NOMO-1 (cell line): ENCODE data around the gene PUM2.
A peak's percentile ranks its signal among the peaks of the same experiment; 100 is the strongest.

ENCODE experiments used
- DNase-seq, 2 experiments: peaks; one replicate each; lab custom pipeline; 2025; ENCODE audit not compliant: unreplicated experiment in 2 of 2; lab: John Stamatoyannopoulos, UW

PUM2 gene

DNA sequence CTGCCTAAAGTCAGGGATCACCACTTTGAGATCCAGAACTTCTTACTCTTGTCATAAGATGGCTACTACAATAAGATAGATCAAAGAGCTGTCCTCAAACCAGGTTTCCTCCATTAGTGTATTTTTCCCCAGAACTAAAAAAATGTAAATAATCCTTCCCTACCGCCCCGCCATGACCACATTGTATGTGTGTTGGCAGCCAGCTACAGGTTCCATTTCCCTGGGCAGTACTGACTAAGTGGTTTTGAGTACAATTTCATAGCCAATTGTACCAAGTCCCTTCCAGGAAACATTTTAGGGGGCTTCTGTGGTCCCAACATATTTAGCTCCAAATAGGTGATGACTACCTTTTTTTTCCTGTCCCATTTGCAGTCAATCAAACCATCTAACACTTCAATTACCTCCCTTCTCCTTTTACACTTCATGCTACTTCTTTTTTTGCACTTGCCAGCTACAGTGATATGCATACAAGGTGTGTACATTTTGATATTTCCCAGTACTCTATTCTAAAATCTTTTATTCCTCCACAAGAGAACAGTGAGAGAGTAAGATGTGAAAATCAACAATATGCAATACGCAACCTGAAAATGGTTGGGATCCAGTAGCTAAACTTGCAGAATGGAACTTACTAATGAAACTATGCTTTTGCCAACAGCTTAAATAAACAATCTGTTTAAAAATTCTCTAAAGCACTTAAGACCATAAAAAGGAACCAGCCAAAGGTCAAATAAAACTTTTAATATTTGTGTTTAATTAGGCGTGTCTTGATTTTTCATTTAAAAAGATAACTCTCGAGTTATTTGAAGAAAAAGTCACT, 3.9 kb downstream of the PUM2 start:
- no peak for DNase-seq

DNA sequence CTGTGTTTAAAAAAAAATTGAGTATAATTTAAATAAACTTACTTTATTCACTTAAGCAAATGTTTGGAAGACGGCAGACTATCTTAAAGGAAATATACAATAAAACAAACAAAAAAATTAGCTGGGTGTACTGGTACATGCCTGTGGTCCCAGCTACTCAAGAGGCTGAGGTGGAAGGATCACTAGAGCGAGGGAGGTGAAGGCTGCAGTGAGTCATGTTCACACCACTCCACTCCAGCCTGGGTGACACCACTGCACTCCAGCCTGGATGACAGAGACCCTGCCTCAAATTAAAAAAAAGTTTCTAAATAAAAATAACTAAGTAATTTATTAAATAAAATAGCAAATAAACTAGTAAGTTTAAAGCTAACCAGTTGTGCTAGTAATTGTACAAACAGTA, 7.5 kb downstream of the PUM2 start:
- no peak for DNase-seq

DNA sequence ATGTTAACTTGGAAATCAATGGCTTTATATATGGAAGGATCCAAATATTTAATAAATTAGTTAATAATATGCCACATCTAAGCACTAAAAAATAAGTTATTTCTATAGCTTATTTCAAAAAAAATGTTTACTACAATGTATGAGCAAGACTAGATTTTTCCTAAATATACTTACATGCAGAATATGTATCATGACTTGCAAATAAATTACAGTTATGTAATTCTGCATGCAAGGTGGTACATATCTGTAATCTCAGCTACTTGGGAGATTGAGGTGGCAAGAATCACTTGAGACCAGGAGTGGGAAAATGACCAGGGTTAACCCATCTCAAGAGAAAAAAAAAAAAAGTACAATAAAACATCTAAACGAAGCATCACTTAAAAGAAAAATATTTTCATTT, 11.6 kb downstream of the PUM2 start:
- no peak for DNase-seq

DNA sequence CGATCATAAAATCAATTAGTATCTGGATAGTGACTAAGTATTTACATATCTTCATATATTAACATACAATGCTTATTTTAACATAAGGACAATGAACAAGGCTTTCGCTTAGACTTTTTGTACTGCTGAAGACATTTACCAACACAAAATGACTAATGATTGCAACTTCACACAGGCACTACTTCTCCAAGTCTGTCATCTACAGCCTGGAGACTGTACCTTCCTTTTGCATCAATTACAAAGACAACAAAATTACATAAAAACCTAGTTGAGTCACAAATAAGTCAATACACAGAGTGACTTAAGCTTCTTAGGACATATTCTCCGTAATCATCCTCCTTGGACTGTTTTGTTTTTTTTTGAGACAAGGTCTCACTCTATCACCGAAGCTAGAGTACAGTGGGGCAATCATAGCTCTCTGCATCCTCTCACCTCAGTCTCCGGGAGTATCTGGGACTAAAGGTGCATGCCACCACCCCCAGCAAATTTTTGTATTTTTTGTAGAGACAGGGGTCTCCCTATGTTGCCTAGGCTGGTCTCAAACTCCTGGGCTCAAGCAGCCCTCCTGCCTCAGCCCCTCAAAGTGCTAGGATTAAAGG, 15.9 kb downstream of the PUM2 start:
- no peak for DNase-seq

DNA sequence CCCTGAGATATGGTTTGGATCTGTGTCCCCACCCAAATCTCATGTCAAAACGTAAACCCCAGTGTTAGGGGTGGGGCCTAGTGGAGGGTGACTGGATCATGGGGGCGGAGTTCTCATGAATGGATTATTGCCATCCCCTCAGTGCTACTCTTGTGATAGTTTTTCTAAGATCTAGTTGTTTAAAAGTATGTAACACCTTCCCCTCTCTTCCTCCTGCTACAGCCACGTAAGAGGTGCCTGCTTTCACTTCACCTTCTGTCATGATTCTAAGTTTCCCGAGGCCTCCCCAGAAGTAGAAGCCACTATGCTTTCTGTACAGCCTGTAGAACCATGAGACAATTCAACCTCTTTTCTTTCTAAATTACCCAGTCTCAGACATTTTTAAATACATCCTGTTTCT, 16.9 kb downstream of the PUM2 start:
- no peak for DNase-seq

DNA sequence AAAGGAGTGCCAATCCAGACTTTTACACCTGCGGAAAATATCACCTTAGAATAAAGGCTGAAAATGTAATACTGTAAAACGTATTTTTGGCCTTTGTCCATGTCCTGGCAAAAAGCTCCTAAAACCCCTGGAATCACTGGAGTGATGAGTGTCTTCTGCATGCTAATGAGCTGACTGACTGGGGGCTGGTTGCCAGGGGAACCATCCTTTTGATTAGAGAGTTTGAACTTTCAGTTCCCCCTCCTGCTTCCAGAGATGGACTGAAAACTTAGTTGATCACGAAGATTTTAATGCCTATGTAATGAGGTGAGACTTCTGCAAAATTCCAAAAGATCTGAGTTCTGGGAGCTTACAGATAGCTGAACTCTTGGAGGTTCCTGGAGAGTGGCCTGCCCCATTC, 20.5 kb downstream of the PUM2 start:
- no peak for DNase-seq

DNA sequence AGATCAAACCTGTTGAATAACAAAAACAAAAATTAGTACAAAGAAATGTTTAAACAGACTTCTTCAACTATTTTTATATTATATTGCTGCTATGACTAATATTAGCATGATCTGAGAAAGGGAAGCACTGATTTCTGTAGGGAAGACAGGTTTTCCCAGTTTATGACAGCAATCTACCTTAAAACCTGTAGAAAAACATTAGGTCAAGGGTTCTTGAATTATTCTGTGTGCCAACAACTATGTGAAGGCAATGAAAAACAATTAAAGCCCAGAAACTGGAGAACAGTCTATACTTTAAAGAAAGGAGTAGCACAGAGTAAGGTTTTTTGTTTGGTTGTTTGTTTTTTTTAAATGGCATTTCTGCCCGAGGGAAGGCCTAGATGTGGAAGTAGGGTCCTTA, 23.3 kb downstream of the PUM2 start:
- DNase-seq = no peak

DNA sequence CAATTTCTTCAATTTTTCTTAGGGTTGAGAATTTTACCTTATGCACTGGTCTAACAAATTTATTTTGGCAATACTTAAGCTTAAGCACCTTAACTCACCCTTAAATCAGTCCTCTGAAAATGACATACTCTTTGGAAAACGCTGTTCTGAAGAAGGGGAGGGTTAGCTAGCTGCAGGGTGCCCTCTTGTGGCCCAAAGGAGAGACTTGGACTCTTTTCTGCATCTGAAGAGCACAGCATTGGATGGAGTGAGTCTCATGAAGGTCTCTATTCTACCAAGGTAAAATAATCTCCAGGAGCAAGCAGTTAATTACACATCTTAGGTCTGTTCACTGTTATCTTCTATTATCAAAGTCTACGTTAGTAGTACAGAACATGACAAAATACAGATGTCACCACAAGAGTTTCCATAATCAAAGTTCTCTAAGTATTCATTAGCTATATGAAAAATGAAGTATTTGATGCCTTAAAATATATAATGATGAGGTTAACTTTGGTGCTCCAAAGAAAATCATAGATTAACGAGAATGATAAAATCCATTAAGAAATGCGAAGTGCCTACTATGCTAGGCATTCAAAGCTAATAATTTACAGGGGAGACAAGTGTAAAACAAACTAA, 24.4 kb downstream of the PUM2 start:
- DNase-seq = peak; percentile 13 to 28

DNA sequence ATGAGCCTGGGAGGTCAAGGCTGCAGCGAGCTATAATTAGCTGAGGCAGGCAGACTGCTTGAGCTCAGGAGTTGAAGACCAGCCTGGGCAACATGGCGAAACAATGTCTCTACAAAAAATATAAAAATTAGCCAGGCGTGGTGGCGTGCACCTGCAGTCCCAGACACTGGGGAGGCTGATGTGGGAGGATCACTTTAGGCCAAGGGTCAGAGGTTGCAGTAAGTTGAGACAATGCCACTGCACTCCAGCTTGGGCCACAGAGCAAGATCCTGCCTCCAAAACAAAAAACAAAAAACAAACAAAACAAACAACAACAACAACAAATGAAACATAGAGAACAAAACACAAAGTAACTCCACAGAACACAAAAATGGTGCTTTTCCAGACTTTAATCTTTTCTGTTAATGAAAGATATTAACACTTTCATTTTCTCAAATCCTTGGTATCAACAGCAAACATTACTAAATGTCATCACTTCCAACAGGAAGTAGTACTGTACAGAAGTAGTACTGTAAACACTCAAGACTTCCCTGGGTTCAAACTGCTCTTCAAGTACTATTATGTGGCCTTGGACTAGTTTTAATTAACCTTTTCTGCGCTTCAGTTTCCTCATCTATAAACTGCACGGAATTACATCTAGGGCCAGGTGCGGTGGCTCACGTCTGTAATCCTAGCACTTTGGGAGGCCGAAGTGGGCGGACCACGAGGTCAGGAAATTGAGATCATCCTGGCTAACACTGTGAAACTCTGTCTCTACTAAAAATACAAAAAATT, 27.9 kb downstream of the PUM2 start:
- no peak for DNase-seq

DNA sequence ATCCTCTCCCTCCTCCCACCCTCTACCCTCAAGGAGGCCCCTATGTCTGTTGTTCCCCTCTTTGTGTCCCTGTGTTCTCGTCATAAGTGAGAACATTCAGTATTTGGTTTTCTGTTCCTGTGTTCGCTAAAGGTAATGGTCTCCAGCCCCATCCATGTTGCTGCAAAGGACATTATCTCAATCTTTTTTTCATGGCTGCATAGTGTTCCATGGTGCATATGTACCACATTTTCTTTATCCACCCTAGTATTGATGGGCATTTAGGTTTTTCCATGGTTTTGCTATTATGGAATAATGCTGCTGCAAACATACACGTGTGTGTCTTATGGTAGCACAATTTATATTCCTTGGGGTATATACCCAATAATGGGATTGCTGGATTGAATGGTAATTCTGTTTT, 33.0 kb downstream of the PUM2 start:
- no peak for DNase-seq

DNA sequence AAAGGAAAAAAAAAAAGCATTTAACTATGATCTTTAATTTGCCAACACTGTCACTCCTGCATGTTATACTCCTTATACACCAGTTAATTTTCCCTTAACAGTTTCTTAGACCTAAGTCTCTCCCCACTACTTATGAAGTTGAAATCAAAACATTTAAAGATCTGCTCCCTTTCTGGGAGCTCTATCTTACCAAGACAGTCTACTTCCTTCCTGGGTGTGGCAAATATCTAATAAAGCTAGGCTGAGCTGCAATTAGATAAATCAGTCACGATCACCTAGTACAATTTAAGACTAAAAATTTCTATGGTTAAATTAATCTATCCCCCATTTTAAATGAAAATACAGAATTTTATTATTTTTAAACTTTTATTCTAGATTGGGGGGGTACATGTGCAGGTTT, 33.4 kb downstream of the PUM2 start:
- no peak for DNase-seq

DNA sequence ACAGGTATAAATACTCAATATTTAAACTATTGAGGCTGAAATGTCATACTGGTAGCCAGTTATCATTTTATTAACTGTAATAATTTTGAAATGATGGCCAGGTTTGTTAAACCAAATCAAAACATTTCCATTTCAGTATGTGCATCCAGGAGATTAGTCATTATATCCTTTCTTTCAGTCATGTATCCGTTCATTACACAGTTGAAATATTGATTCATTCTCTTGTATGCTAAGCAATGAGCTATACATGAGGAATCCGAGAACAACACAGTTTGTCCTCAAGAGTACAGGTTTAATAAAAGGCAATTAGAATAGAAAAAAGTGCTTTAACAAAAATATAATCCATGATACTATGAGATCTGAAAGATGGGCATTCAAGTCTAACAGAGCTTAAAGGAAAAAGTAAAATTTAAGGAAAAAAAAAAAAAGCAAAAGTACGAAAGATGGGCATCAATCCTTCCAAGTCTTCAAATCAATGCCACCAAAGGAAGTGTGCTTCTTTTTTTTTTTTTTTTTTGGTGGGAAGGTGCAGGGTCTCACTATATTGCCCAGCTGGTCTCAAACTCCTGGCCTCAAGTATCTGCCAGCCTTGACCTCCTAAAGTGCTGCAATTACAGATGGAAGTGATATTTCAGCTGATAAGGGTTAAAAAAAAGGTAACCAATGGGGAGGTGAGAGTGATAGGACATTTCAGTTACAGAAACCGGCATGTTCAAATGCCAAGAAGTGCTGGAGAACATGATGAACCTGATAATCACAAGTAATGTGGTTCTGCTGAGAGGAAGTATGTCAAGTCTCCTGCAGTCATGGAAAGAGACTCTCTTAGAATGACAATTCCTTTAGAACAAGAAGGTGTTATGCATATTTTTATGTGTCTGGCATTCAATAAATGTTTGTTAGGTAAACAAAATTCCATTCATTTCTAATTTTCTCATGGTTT, 35.8 kb downstream of the PUM2 start:
- no peak for DNase-seq

DNA sequence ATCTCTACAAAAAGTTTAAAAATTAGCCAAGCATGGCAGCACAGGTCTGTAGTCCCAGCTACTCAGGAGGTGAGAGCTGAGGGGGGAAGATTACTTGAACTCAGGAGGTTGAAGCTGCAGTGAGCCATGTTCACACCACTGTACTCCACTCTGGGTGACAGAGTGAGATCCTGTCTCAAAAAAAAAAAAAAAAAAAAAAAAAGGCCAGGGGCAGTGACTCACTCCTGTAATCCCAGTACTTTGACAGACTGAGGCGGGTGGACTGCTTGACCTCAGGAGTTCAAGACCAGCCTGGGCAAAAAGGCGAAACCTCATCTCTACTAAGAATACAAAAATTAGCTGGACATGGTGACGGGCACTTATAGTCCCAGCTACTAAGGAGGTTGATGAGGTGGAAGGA, 37.0 kb downstream of the PUM2 start:
- no peak for DNase-seq

DNA sequence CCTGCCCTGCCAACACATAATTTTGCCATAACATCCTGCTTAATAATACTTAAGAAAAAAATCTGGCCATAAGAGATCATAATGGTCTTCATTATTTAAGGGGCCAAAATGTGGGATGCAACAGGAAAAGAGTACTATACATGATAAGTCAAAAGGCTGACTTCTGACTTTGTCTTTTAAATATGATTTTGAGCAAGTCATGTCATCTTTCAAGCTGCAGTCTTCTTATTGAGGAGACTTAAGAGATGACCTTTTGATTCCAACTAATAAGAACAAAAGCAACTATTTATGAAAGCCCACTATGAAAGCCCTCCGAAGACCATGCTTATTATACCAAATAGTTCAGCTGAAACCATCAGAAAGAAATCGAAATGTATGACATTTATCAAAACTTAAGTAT, 41.6 kb downstream of the PUM2 start:
- no peak for DNase-seq

DNA sequence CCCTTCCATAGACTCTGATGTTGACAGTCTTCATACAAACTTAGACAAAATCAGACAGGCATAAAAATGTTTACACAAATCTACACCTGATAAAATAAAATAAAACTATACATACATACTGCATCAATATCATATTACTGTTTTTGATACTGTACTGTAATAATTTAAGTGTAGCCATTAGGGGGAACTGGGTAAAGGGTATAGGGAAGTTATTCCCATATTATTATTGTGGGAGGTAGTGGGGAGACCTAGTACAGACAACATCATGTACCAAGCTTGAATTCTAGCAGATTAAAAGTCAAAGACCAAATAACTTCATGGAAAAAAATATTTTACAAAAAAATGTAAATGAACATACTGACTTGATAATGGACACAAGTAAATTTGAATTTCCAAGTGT, 43.3 kb downstream of the PUM2 start:
- no peak for DNase-seq

DNA sequence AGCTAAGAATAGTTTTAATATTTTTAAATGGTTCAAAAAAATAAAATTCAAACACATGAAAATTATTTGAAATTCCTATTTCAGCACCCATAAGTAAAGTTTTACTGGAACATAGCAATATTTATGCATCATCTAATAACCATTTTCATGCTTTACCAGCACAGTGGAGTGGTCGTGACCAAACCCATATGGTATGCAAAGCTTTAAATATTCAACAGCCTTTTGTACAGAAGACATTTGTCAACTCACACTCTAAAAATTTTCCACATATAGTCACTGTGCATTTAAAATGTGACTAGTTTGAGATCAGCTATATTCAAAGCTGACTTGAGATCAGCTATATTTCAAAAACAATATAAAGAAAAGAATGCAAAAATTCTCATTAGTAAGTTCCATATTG, 46.2 kb downstream of the PUM2 start:
- DNase-seq = no peak

DNA sequence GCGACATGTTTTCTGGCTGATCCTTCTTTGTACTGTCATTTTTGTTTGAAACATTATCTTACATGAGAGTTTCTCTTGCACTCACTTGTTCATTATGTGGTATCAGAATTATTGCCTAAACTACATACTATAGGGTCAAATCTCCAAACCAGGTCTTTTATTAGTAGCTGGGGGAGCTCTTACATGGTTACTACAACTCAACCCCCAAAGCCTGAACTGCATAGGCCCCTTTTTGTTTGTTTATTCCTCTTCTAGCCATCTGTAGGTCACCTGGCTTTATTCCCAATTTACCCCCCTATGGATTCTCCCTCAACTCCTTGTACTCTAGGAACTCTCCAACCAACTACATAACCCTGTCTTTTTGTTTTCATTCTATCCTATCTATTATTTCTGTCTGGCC, 46.7 kb downstream of the PUM2 start:
- DNase-seq = no peak

DNA sequence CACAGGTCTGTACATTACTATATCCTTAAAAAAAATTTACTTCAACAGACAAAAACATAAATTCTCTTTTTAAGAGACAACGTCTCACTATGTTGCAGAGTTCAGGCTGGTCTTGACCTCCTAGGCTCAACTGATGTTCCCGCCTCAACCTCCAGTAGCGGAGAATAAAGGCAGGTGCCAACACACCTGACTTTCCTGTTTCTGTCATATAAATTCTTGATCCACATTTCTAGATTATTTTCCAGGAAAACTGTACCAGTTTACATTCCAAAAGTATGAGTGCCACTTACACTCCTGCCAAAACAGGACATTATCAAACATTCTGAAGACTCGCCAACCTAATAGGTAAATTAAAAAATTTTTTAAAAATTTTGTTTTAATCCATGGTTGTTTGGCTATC, 48.6 kb downstream of the PUM2 start:
- DNase-seq = no peak

DNA sequence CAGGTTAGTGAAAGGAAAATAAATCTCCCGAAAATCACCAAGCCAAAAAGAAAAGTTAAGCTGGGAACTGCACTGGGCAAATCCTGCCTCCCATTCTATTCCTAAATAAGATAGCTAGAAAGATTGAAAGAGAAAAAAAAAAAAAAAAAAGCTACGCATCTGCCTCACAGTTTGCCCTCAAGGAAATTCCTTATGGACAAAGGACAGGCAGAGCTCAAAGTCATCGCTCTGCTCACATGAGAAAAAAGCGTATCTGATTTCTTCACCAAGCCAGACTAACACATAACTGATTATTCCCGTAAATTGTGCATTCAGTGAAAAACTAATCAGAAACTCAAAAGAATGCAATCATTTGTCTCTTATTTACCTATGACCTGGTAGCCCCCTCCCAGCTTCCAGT, 50.0 kb downstream of the PUM2 start:
- no peak for DNase-seq

DNA sequence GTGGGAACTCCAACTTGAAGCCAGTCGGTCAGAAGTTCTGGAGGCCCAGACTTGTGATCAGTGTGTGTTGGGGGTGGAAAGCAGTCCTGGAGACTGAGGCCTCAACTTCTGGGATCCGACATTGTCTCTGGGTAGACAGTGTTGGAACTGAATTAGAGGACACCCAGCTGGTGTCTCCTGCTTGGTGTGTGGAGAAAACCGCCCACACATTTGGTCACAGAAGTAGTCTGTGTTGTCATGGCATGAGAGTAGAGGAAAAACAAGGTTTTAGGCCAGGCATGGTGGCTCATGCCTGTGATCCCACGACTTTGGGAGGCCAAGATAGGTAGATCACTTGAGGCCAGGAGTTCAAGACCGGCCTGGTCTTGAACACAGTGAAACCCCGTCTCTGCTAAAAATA, 51.5 kb downstream of the PUM2 start:
- DNase-seq = no peak
